Measurements from ENCODE around the gene CCDC178. TPM values are rescaled to one million over a fixed set of nuclear protein-coding genes. Genes with fewer than 3 reads are reported as not detected.

Gene CCDC178, protein sequence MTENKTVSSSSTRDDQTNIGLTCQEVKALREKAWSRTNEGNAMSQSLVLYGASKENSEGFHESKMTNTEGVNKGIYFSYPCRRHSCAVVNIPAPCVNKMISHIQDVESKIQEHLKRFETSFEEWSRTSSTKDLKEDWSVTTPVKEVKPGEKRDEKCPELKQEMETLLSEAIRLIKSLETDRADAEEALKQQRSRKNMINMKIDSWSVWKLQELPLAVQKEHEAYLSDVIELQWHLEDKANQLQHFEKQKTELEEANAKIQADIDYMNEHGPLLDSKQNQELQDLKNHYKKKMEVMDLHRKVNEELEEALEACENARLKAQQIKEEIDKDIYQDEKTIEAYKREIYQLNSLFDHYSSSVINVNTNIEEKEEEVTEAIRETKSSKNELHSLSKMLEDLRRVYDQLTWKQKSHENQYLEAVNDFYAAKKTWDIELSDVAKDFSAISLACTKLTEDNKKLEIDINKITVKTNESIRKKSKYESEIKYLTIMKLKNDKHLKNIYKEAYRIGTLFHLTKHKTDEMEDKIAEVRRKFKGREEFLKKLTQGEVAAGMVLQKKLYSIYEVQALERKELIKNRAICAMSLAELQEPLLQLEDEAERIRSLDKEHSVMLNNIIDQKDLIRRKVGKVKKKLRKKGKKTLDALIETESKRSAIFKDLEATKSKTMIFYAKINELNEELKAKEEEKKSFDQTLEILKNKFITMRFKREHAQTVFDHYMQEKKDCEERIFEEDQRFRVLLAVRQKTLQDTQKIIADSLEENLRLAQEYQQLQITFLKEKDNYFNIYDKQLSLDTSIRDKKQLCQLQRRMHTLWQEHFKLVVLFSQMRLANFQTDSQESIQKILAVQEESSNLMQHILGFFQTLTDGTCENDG
- 0.14 and 0.28 TPM in 2 replicates for total RNA-seq

DNA sequence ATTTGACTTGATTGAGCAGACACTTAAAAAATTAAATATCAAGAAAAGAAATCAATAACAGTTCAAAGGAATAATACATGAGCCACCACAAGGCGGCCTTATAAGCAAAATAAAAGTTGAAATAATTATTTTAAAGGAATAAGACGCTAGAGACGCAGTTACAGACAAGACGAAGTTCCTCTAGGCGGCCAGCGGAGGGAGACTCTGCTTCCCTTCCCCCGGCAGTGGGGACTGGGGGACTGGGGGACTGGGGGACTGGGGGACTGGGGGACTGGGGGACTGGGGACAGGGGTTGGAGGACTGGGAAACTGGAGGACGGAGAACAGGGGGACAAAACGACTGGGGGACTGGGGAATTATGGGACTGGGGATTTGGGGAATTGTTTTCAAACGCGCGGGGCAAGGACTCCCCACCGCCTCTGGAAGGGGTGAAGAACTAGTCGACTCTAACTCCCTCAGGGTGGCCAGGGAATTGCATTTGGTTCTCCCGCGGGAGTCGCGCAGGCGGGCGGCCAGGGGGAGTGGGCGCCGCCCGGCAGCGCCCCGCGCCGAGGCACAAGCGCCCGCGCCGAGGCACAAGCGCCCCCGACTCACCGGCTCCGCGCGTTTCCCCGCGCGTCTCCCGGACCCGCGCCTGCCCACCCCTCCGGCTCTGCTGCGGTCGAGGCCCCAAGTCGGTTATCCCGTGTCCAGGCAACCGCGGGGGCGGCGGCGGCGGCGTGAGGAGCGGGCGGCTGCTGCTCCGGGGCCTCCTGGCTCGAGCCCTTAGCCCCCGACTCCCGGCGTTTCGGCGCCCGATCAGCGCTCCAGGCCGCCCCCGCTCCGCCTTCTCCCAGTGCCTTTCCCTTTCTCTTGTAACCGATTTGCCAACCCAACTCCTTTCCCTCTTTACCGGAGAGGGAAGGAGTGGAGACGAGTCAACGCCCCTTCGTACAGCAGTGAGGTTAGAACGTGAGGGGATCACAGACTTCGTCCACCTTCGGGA, at the start of gene CCDC178:
Gene CCDC178 (minus strand): TSS at position 662 of the 984 bp plus-strand sequence. CDS start 28,633 bp downstream, outside the sequence.

Other genes with a start within 250 kb of the CCDC178 start
- 0.43 and 0.46 TPM in 2 replicates for gene ASXL3, start 137.5 kb upstream of the CCDC178 start, total RNA-seq